NCI-H2029 treated with DMSO at 0.1 percent for 48 hours (cell line): ENCODE measurements around the gene ASB2.

Source experiments
- DNase-seq: peaks from one replicate; lab custom pipeline; 2025; lab: John Stamatoyannopoulos, UW

The ASB2 gene

DNA sequence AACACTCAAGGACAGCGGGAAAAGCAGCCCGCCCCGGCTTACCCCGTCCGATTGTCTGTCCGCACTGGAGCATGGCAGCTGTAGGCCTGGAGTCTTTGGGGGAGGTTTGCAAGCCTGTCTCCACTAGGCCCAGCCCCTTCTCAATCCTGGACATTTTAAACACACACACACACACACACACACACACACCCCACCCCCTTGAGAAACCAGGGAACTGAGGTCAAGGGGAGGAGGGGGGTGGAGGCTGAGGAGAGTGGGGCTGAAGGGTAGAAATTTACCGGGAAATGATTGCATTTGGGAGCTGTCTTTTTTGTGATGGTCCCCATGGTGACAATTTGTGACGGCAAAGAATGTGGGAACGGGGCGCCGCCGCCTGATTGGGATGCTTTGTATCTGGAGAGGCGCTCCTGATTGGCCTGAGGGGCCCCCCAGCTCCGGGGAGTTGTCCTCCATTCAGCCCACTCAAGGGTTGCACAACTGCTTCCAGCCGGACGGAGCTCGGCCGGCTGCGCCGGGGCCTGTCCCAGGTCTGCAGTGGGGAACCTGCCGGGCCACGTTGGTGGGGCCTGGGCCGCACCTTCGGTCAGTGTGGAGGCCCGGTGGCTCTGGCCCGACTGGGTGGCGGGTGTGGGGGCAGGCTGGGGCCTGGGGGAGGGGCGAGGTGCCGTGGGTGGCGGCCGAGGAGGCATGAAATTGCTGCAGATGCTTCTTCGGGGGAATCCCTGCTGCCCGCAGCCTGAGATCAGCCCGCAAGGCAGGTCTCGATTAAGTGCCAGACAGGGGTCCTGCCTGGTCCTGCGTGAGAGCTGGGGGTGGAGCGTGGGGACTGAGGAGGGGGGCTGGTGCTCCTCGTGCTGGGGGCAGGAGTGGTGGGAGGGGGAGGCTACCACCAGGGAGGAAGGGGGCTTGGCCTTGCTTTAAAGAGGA, 49.2 kb downstream of the ASB2 start, which contains the start of gene FAM181A:
TSS of gene FAM181A (plus strand) at position 472 of the 927 bp plus-strand sequence. CDS start 942 bp downstream, outside the sequence.
- no peak for DNase-seq

DNA sequence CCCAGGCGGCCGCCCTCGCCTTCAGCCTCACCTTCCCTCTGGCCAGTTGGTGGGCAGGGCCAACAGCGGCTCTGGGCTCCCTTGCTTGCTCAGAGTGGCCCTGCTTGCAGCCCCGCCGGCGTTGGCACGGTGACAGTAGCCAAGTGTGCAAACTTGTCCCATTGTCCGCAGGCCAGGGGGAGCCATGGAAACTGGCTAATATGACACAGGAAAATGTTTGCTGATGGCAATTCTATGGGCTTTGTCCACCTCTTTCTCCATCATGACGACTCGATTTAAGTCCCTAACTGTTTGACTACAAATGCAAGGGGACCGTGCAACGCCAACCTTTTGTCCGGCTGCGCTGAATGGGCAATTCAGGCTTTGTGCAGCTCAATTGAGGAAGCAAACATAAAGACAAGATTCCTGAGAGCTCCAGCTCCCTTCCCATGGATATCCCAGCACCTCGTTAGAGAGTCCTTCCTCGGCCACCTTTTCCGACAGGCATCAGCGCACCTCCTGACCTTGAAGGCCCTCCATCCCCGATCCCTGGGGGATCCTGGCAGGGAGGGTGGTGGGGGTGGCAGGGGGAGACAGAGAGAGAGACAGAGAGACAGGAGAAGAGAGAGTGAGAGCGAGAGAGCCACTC, 50.0 kb downstream of the ASB2 start:
- no peak for DNase-seq

DNA sequence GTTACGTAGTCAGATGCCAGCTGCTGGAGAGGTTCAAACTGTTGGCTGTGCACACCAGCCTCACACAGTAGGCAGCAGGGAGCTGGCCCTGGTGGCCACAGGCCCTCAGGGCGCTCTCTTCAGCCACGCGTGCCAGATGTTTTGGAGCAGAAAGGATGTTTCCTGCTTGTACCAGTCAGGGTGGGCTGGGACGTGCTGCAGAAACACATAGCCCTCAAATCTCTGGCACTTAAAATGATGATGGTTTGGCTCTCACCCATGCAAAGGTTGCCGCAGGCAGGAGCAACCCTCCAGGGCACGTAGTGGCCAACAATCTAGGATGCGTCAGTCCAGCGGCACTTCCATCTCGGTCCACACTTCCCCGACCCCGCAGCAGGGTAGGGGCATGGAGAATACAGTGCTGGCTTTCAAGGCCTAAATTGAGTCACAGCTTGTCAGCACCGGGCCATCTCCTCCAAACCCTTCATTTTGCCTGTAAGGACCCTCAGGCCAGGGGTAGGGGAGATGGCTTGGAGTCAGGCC, 50.9 kb downstream of the ASB2 start:
- no peak for DNase-seq

DNA sequence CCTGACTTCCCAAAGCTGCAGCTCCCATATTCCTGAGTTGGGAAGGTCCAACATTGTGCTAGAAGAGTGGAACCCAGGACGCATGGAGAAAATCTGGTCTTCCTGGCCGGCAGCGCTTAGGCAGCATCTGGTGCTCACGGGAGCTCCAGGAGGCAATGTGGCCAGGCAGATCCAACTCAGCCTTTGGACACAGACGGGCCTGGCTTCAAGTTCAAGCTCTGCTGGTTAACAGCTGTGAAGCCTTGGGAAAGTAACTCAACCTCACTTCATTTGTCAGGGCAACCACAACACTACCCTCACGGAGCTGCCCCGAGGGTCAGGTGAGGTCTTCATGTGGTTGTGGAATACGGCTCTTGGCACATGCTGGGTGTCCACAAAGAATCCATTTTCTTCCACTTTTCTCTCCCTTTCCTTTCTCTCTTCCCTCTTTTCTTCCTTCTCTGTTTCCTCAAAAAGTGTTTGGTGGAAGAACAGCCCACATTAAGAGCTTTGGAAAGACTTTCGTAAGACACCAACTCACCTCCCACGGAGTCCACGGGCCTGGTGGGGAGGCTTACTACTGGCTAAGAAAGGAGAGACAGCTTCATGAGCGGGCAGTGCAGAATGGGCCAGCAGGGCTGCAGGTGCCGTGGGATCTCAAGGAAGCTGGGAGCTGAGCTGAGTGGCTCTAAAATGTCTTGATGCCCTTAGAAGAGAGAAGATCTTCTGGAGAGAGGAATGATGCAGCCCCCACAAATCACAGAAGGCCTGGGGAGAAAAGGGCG, 51.6 kb downstream of the ASB2 start:
- DNase-seq, result no peak

DNA sequence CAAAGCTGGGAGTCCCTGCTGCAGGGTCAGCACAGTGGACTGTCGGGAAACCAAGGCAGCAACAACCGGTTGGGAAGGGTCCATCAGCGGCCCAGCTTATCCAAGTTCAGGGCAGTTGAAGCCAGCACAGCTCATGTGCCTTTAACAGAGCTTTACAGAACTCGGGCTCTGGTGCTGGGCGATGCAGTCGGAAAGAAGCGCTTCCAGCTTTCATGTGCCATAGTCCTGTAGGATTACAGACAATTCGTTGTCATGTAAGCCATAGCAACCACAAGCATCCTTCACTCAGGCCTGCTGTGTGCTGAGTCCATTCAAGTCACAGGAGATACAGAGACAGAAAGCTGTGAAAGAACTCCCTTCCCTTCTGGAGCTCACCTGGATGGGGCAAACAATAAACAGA, 52.7 kb downstream of the ASB2 start:
- DNase-seq, result no peak

DNA sequence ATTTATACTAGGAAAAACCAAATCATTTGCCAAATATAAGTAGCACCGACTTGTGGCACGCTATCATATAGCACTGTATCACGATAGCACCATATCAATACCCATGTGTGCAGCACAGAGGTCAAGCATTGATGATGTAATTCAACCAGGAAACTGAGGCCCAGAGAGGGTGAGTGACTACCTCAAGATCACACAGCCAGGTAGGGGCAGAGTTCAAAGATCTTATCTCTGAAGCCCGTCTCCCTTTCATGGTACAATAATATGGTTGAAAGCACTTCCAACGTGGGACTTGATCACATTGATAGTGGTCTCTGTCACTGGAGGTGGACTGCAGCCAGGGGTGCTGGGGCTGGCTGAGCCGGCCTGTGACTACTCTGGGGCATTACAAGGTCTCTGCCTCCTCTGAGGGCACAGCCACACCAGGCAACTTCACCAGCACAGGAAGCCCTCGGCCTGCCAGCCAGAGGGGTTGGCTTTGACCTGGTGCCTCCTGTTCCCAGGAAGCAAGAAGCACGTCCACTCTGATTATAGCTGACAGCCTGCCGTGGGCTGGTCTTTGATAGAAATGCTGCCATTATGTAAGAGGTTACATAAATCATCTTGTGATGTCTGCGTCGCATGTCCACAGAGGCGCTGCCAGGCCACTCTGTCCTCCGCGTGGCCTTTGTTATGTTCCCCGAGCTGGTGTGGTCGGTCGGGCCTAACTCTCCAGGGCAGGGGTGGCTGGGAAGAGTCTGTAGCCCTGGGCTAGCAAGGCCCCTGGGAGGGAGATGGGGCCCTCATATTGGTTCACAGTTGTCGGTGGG, 55.2 kb downstream of the ASB2 start:
- DNase-seq, result no peak

DNA sequence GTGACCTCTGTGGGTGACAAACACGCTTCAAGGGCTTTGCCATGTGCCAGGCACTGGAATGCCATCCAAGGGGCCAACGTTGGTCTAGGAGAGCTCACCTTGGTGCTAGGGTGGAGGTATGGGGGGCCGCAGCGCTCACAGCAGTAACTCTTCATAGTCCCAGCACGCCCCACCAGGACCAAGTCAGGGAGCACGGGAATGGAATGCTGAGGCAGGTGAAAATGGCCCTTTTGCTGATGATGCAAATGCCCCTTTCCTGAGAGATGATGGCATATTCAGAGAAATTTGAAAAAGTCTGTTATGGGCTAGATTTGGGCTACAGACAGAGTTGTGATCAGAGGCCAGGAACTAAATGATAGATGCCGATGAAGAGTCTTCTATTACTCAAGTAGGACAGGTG, 59.2 kb downstream of the ASB2 start:
- no peak for DNase-seq

DNA sequence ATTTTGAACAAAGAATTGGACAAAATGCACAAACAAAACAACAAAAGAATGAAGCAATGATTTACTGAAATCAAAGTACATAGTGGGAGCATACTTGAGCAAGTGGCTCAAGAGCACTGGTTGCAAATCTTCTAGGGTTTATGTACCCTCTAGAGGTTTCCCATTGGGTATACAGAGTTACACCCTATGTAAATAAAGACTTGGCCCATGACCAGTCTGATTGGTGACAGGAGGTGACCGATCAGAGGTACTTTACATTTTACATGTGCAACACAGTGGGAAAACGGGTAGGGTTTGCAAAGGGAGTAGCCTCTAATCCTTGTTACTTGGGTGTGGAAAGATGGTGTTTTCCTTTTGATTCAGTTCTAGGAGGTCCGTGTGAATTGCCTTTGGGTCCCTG, 59.9 kb downstream of the ASB2 start:
- no peak for DNase-seq

DNA sequence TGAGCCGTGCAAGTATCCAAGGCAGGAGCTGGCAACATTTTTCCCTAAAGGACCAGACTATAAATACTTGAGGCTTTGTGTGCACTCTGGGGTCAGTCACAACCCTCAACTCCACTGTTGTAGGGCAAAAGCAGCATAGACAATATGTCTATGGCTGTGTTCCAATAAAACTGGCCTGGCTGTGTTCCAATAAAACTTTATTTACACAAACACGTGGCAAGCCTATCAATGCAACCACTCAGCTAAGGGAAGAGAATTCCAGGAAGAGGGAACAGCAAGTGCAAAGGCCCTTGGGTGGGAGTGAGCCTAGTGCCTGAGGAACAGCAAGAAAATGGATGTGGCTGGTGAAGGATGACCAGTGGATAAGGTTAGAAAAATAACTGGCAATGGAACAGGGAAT, 60.6 kb downstream of the ASB2 start:
- DNase-seq, result no peak

DNA sequence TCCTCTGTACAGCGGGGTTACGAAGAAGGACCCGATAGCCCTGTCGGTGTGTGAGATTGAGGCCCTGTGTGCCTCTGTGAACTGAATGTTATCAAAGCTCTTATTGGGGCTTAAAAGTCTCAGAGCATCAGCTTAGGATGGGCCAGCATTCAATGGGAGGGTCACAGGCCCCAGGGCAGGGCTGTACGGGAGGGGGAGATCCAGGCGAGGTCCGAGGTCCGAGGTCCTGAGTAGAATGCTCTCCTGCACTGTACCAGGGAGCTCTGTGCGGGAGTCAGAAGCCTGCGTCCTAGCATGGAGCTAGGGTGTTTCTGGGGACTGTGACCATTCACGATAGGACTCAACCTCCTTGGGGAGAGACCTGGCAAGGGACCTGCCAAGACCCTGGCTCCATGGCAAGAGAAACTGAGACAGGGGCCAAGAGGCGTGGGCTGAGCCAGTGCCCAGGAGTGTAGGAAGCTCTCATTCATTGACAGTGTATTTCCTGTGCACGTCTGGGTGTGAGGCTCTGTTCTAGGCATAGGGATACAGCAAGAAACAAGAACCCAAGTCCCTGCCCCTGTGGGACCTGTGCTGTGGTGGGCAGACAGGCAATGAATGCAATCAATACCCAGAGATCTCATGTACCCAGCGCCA, 61.2 kb downstream of the ASB2 start:
- DNase-seq, result no peak

DNA sequence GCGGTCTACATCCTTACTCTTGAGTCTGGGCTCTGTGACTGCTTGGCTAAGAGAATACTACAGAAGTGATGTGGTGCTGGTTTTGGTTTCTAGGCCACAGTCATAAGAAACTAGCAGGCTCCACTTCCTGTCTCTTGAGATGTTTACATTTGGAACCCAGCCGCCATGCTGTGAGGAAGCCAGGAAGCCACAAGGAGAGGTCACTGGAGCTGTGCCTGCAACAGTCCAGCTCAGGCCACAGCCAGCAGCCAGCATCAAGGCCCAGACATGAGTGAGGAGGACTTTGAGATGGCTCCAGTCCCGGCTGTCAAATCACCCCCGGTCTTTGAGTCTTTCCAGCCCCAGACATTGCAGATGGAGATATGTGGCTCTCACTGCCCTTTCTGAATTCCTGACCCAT, 62.1 kb downstream of the ASB2 start:
- no peak for DNase-seq

DNA sequence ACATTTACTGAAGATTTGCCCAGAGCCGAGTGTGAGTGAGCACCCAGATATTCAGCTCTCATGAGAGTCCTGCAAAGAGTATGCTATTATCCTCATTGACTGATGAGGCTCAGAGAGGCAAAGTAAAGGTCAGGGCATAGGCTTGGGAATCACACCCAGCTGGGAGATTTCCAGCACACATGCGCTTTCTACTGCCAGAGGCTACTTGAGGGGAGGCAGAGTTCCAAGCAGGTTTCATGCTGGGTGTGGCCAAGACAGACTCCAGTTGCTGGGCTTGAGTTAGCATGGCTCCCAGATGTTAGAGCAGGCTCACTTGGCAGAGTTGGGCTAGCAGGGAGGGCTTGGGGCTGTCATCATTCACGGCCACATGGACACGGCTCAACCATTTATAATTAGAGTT, 63.6 kb downstream of the ASB2 start:
- DNase-seq, result no peak

DNA sequence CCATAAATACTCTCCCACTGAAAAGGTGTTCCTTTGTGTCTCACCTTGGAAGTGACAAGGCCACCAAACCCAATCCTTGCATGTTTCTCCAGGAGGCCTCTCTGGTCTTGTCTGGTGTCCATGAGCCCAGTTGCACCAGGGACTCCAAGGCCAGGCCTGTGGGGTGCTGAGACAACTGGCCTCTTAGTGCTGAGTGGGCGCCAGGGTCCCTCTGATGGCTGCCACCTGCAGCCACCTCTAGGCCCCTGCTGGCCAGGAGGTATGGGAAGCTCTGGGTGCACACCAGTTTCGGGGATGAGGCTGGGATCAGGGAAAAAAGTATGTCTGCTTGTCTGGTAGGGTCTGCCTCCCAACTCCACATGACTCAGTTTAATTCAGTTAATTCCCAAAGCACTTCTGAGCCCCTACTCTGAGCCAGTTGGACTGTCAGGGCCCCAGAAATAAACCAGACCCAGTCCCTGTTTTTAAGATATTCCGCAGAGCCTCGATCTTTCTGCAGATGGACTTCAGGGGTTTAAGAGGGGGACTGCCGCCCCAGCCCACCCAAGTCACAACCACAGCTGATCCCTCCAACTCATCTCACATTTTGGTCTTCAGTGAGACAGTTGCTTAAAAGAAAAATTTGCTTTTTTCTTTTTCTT, 64.3 kb downstream of the ASB2 start:
- DNase-seq, result no peak

DNA sequence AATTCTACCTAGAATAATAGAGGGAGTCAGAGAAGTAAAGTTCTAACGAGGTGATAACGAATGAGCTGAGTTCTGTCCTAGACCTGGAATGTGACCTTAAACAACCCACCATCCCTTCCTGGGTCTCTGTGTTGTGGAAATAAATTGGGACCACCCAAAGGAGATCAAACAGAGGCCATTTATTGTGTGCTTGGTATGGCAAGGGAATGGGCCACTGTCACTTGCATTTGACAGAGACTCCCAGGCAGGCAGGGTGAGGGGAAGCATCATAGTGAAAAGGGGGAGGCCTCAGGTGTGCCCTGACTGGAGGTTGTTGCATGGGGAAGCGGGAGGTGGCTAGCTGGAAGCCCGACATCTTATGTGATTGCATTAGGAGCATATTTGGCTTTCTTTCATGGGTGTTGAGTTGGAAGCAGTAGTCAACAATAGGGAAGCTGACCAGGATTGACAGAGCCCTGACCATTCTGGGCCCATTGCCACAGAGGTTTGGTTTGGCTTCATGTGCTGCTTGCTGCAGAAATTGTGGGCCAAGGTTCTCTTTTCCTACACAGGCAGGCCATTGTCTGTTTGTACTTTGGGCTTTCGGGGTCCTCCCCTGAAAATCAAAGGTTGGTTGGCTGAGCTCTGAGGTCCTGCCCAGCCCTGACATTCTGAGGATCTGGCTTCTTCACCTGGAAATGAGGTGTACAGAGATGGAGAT, 66.8 kb downstream of the ASB2 start:
- DNase-seq, result no peak

DNA sequence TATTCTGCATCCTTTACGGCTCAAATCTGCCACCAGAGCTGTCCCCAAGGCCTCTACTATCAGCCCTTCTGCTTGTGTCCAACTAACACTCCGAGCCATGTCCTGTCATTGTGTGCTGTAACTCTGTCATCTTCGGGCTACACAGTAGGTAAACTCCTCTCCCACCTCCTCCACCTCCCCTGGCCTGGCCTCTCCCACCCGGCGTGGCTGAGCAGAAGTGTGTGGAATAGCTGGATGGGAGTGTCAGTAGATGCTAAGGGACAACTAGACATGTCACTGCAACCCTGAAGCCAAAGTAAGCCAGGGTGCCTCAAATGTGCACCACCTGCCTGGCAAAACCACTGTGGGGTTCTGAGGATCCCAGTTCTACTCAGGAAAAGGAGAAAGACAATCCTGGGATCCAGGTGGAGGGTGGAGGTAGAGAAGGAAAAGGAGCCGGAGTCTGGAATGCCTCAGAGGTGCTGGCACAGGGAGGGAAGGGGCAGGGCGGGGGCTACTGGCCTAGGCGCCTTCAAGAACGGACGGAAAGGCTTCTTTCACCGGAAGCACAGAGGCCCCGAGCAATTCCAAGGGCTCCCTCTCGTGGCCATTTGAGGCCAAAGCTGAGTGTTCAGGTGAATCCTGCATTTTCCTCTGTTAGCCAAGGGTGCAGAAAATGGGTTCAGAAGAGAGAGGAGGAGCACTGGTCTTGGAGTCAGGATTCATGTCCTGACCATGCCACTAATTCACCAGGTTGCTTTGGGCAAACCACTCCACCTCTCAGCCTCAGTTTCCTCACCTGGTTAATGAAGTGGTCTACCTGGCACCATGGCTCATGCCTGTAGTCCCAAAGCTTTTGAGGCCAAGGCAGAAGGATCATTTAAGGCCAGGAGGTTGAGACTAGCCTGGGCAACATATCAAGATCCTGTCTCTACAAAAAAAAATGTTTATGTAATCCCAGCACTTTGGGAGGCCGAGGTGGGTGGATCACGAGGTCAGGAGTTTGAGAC, 69.7 kb downstream of the ASB2 start:
- peak; percentile 3 for DNase-seq

DNA sequence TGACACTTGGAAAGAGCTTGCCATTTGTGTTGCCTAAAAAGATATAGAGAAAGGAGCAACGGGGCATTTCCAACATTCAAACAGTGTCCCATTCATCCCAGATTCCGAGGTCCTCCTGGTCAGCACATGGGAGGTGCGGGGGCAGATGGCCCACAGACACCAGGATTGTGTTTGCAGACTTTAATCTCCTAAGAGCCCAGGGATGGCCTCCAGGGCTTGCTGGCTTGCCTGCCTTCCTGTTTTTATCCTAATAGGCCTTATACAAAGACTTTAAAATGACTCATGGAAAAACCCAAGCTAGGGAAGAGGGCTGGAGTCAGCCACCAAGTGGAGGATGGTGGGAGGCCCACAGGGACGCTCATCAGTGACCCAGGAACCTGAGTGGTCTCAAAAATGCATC, 70.7 kb downstream of the ASB2 start:
- DNase-seq, result no peak

DNA sequence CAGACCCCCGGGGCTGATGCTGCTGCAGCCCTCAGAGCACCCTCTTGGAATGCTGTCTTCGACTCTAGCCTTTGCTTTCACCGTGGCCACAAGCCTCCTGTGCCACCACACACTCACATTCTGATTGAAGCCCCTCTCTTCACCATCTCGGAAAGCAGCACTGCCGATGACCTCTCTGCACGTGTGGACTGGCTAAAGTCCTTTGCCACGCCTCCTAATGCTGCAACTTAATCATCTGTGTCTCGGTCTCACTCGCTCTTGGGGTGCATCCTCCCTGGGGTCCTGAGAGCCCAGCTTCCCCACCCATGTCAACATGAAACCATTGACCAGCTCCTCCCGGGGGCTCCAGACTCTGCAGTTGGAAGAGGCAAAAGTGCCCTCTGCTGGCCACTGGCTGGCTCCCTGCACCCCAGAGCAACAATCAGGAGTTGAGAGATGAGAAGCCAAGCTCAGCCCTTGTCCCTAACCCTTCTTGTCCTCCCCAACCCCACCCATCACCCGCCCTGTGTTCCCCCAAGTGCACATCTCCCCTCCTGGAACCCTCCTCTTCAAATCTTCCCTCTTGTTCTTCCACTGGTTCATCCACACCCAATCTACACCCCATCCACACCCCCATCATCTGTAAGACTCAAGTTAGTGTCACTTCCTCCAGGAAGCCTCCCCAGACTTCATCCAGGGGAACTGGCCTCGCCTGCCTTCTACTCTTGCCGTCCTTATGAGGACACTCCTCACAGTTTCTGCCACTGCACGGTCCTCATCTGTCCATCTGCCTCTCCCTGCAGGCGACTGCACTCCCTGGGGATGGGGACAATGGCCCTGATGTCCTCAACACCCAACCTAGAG, 72.8 kb downstream of the ASB2 start:
- DNase-seq, result no peak
